HG02642 (cell line): ENCODE results near the gene FAIM2.
A peak's percentile ranks its signal among the peaks of the same experiment; 100 is the strongest.

Source experiments
- ATAC-seq: cut with Tn5 transposase; IDR thresholded peaks from one replicate; pipeline ENCODE4 v1.9.1; 2021; ENCODE audit warnings: mild to moderate bottlenecking; ENCODE audit not compliant: unreplicated experiment, poor library complexity

FAIM2 gene

DNA sequence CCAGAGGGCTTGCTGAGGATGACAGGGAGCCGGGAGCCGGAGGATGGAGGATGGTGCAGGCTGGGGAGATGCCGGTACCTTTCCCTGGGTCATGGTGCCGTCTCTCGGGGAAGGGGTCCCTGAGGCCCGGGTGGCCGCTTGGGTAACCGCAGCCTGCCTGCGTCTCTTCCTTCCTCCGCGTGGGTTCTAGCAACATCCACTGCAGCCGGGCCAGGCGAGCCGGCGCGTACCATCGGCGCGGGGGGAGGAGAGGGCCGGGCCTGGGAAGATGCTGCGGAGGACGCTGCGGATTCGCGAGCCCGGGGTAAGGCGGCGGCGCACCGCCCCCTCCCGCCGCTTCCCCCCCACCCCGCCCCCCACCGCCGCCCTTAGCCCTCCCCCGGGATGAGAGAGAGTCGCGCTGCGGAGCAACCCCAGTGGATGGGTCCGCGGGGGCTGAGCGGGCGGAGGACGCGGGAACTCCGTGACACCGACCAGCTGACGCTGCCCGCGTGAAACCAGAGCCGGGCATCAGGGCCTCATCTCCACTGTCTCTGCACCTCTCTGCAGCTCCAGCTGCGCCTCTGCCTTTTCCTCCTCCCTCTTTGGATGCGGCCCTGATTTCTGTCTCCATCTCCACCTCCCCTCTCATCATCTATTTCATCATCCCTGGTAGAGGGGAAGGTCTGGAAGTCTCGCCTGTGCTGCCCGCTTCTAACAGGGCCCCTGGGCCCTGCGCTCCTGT lies at the start of gene FAIM2:
FAIM2 (minus strand) TSS at position 201 of the 724 bp plus-strand sequence; CDS start at position 93, 108 bp downstream.
- no peak for ATAC-seq

DNA sequence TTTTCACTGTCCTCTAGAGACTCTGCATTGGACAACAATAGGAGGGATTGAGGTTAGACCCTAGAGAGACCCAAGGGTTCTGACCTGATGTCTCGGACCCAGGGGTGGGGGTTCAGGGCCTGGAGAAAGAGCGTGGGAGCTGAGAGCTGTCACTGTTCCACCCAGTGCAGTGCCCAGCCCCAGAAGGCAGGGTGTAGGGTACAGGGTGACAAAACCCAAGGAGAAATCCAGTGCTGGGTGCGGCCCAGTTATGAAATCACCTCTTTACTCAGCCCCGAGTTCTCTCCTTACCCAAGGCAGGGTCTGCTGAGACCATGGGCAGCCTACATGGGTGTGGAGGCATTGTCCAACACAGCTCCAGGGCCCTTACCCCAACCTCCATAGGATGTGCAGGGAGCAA lies 49.5 kb upstream of the FAIM2 start:
- ATAC-seq = no peak

DNA sequence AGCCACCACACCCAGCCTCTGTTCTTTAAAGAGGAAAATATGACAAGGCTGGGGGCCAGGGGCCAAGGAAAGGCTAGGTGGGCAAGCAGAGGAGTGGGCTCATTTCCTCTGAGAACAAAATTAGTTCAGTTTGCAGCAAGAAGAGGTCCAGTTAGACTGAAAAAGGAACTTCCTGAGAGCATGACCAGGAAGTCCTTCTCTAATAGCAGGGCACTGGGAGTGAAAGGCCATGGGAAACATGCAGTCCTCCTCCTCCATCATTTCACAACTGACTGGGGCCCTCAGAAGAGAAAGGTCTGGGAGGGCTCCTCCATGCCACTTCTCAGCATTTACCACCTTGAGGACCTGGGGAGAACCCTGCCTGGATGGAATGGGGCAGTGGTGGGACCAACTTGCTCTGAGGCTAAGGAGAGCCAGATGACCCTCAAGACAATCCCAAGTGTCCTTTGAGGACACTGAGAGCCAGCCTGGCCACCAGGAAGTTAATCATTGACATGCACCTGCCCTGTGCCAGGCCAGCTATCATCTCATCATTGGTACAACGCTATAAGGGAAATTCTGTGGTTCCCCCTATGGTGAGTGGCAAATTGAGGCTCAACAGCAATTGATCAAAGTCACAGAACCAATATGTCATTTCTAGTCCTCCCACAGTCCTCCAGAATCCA lies 48.8 kb upstream of the FAIM2 start:
- ATAC-seq = no peak

DNA sequence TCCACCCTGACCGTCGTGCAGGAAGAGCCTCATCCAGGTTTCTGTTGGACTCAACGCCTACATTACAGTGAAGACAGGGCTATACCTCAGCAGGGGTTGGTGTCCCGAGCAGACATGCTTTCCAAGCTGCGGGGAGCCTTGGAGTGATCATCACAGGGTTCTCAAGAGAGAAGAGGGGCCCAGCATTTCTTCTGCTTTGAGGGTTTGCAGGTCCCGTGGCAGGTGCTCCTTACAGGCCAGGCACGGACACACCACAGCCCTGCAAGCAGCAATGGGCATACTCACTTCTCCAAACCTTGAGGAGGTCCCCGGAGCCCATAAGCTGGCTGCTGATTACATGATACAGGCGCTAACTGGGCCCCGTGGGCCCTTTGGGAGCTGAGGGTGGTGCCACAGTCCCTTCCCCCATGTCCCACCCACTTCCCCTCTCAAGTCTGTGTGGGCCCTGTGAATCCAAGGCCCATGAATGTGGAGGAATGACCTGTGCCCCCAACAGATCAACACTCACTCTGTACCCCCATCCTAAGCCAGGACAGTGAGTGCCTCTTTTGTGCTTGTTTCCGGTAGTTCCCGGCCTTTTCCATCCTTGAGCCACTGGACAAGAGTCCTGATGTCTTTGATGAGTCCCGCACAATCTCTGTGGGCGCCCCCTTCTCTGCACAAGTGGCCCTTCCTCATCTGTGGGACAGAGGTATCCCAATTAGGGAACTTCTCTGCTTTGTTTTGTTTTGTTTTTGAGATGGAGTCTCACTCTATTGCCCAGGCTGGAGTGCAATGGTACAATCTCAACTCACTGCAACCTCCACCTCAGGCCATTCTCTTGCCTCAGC lies 47.9 kb upstream of the FAIM2 start:
- no peak for ATAC-seq

DNA sequence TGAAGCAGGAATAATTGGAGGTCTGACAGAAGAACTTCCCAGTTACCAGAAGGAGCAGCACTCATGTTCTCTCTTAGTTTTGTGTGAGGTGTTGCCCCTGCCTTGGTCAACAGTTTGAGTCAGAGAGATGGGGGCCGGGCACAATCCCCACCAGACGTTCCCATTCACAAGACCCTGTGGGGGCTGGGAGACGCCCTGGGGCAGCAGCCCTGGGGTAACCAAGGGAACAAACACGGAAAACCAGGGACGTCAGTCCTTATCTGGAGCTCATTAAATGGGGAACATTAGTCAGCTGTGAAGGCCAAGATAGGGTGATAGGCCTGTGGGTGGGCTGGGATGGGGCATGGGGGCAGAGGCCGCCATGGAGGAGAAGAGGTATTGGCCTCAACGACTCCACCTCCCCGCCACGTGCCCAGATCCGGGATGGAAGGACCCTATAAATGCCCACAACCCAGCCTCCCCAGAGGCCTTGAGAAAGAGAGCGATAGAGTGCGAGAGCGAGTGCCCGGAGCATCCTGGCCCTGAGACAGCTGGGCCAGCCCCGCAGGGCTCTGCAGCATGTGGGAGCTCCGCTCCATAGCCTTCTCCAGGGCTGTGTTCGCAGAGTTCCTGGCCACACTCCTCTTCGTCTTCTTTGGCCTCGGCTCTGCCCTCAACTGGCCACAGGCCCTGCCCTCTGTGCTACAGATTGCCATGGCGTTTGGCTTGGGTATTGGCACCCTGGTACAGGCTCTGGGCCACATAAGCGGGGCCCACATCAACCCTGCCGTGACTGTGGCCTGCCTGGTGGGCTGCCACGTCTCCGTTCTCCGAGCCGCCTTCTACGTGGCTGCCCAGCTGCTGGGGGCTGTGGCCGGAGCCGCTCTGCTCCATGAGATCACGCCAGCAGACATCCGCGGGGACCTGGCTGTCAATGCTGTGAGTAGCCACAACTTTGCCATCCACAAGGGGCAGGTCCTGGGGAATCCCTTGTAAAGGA lies 46.9 kb upstream of the FAIM2 start, which contains the start of gene AQP2:
AQP2 (plus strand) TSS at position 465 of the 979 bp plus-strand sequence; CDS start at position 559, 94 bp downstream.
- no peak for ATAC-seq

DNA sequence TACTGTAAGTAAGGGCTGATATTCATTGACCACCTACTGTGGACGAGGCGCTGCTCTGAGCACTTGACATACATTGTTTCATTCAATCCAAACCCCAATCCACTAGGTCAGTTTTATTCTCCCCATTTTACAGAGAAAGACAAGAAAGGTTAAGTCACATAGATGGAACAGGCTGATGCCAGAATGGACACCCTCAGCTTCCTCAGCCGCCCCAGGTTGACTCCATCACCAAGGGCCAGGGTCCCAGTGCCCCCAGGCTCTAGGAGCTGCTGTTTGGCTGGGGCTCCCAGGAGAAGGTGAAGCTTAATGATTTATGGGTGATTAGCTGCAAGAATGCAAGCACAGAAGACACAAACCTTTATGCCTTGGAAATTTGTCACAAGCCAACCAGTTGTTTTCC lies 46.2 kb upstream of the FAIM2 start:
- ATAC-seq = no peak

DNA sequence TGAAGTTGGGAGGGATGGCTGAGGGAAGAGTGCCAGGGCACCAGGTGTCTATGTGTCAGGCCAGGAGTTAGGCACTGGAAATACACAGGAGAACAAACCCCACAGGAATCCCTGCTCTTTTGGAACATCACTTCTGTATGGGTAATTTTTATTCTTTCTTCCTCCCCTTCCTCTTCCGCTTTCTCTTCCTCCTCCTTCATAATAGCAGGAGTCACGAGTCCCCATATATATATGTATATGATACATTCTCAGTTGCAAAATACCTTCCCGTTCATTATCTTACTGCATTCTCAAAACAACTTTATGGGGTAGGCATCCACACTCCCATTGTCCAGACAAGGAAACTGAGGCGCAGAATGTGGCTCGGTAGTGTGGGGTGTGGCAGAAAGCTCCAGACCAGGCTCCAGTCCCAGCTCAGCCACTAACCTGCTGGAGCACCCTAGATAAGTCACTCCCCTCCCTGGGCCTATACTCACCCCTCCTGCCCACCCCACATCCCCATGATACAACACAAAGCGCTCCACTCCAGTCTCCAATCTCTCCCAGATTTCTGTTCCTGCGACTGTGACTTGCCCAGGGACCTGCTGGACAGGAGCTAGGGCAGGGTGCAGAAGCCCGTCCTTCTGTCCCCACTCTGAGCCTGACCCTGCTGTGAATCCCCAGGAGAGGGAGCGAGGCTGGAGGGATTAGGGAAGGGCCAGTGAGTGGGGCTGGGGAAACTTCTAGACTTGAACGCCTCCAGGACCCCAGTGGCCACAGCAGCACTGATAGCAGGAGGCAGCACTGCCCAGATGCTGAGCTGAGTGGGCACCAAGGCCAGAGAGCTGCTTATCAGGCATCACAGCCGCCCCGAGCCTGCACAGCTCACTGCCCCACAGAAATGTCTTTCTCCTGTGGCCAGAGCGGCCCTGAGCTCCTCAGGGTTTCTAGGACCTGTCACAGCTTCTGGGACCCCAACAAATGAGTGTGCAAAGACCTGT lies 45.5 kb upstream of the FAIM2 start:
- ATAC-seq = no peak

DNA sequence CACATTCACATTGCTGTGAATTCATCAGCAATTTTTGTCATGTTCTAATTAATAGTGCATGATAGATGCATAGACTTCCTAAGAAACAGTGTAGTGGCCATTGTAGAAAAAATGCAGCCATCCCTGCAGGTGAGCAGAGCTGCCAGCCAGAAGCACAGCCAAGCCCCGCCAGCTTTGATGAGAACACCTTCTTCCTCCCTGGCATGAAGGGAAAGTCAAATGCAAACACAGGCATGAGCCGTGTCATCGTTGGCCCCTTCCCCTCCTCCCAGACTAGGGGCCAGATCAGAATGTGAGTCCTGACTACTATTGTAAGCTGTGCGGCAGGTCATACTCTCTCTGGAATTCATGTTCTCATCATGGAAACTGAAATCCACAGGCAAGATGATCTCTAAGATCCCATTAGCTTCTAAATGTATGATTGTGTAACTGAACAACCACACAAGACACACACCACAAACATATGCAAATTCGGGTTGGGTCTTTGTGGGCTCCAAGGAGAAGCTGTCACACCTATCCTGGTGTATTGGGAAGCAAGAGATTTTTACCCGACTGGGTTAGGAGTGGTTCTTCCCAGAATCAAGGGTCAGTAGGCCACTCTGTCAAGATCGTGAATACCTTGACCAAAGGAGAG lies 44.0 kb upstream of the FAIM2 start:
- no peak for ATAC-seq

DNA sequence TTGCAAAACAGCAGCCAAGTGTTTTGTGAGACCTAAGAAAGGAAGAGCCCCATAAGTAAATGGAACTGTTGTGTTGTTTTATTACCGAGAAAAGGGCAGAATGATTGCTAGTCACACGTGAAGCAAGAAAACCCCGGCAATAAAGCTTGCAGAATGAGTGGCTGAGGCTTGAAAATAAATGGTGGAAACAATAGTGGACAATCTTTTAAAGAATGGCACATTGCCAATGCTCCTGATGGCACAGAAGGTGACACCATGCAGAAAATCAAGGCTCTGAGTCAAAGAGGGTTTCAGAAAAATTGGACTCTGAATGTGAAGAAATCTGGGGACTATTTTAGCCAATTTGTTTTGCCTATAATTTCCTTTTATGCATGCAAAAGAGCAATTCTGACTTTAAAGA lies 42.8 kb upstream of the FAIM2 start:
- no peak for ATAC-seq

DNA sequence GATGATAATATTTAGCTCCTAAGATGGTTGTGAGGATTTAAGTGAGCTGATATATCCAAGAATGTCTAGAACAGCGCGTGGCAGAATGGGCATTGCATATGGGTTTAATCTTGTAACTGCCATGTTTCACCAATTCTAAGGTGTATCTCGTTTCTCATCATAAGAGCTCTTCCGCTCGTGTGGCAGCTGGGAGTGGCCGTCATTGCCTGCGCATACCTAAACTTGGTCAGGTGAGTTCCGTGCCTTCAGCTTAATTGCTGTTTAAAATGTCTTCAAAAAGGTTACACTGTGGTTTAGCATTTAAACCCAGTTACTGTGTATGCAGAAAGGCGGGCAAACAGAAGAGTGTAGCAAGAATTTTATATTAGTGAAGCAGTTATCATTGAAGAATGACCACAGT lies 42.4 kb upstream of the FAIM2 start:
- ATAC-seq = no peak

DNA sequence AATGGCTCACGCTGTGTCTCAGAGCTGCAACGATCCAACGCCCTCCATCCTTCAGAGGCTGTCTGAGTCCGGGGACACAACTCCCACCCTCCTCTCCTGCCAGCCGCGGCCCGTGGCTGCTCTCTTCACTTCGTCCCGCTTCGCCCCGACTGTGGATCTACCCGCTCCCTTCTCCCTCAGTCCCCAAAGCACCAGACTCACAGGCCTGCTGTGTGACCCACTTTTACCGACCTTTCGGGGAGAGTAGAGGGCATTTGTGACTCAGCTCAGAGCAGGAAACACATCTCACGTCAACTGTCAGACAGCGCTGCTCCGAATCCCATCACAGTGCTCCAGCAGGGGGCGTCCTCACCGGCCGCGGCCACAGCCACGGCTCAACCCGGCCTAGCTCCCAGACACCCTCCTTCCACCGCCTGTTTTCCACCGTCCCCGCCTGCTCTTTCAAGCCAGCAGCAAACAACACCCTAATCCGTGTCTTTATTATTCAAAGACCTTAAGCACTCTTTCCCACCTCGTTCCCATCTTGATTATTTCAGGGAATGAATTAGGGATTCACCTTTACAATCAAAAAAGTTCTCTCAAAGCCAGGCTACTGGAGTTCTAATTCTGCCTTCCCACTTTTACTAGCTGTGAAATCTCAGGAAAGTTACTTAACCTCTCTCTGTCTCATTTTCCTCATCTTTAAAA lies 41.8 kb upstream of the FAIM2 start:
- peak; percentile 82 for ATAC-seq

DNA sequence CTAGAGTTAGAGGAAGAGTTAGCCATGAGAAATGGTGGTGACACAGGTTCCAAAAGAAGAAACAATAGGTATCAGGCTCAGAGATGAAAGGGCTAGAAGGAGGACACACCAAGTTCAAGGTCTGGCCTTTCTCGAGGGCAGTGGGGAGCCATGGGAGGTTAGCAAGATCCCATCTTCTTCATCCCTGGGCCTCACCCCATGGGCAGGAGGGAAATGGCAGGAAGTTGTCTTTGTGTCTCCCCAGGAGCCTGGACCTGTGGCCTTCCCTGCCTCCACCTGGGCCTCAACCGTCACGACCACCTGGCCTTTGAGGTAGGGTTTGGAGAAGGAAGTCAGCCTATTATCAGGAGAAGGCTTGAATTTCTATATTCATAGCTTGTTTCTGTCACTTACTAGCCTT lies 41.0 kb upstream of the FAIM2 start:
- no peak for ATAC-seq

DNA sequence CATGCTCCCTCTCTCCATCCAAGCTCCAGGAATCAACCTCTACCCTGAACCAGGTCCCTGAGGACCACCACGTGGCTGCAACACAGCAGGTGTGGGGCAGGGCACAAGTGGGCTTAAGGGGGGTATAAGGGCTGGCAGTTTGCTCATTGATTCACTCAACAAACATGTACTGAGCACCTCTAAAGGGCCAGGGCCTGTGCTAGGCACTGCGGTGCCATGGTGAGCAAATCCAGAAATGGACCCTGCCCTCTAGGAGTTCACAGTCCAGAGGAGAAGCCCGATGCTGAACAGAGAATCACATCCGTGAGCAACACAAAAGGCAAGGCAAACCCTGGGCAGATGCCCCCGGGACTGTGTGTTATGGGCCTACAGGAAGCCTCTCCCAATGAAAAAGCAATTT lies 40.3 kb upstream of the FAIM2 start:
- ATAC-seq = no peak

DNA sequence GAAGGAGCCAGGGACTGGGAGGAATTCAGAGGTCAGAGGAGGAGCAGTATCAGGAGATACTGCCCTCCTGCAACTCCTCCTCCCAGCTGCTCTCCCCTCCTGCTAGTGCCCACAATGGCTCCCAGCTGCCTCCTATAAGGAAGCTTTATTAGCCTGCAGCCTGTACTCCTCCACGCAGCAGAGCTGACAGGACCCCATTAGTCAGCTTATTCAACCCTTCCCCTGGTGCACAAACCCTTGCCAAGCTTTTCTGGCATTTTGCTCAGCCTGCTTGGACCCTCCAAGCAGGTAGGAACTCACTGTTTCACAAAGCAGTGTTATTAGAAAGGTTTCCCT lies 39.9 kb upstream of the FAIM2 start:
- no peak for ATAC-seq

DNA sequence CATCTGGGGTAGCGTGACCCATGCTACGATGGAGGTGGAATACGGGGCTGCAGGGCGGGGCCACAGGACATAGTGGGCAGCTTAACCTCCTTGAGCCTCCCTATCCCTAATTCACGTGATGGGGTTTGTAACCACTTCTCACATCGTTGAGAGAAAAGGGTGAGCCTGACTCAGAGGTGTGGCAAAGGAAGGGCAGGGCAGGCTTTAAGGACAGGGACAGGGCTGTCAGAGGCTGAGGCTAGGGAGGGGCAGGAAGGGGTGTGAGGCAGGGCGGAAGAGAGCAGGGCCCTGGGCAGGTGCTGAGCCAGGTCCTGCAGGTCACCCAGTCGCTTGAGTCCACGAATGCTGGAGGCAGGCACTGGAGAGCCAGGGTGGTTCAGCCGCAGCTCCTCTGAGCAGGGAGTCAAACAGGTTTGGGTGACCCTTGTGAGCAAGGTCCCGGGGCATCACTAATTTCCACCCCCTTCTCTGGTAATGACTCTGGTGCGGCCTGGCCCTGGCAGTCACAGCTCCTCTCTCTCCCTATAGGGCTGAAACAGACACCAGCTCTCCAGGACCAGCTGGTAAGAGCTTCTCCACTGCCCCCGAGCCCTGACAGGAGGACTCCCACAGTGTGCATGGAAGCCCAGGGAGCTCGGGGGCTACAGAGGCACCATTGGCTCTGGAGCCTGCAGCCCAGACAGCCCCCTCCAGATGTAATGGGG lies 39.4 kb upstream of the FAIM2 start:
- ATAC-seq = no peak

DNA sequence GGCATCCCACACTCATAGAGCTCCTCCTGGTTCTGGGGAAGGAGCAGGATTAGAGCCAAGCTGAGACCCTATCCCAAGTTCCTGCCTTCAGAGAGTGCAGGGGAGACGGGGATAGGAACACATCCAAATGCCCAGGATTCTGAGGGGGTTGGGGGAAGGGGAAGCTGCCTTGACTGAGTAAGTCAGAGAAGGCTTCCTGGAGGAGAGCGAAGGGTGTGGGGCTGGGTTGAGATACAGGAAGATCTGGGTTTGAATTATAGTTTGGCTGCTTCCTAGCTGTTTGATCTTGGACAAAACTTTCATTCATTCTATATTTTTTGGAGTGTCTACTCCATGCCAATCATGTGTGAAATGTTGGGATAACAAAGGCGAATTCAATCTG lies 38.8 kb upstream of the FAIM2 start:
- ATAC-seq = no peak
